NT2/D1 (cell line): ENCODE measurements around the gene MICAL2.

Experiments used
- DNase-seq: peaks from one replicate; pipeline ENCODE4 v3.0.0-alpha.2; 2011; ENCODE audit warnings: low read depth, low spot score
- H3K27me3 ChIP-seq: 2 replicates; pipeline ENCODE4 v1.6.0; 2011; ENCODE audit warnings: mild to moderate bottlenecking; ENCODE audit not compliant: insufficient read length, insufficient read depth
- H3K36me3 ChIP-seq: 2 replicates; pipeline ENCODE4 v1.6.1; 2011; ENCODE audit warnings: mild to moderate bottlenecking, low read length, mixed read lengths; ENCODE audit not compliant: insufficient read depth, insufficient read length
- H3K4me1 ChIP-seq: 2 replicates; pipeline ENCODE4 v1.5.1; 2011; ENCODE audit not compliant: insufficient read depth, insufficient read length
- H3K4me3 ChIP-seq: 2 replicates; pipeline ENCODE4 v1.5.1; 2011; ENCODE audit warnings: low read depth; ENCODE audit not compliant: insufficient read length
- H3K9ac ChIP-seq: 2 replicates; pipeline ENCODE4 v1.6.0; 2011; ENCODE audit warnings: low read depth; ENCODE audit not compliant: insufficient read length
- H3K9me3 ChIP-seq: 2 replicates; pipeline ENCODE4 v1.5.1; 2011; ENCODE audit warnings: mild to moderate bottlenecking, low read length; ENCODE audit not compliant: insufficient read depth
- SUZ12 ChIP-seq: IDR thresholded peaks from 2 replicates; pipeline ENCODE4 v1.6.1; 2011; ENCODE audit not compliant: insufficient read length, insufficient read depth; ENCODE audit errors: extremely low read depth
- YY1 ChIP-seq: IDR thresholded peaks from 2 replicates; pipeline ENCODE4 v1.6.1; 2011; ENCODE audit not compliant: insufficient read length, insufficient read depth
- ZNF274 ChIP-seq: IDR thresholded peaks from 2 replicates; pipeline ENCODE4 v1.6.1; 2011; ENCODE audit warnings: mild to moderate bottlenecking, low read depth, low read length

Gene MICAL2

DNA sequence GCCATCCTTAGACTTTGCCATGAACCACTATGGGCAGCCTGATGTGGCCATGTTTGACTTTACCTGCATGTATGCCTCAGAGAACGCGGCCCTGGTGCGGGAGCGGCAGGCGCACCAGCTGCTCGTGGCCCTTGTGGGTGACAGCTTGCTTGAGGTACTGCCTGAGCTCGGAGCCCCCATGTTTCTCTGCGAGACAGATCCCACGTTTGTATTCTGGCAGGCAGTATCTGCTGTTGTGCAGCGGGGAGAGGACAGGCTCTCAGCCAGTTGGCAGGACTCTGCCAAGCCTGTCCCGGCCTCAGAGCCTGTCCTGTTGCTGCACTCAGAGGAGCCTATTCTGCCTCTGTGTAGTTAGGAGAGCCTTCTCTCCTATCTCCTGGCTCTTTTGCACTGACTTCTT lies 109.9 kb downstream of the MICAL2 start:
- no peak for DNase-seq
- no peak overlapping the region for H3K9ac ChIP-seq
- H3K27me3 ChIP-seq: no peaks in the 10 kb centered on the region
- H3K4me3 ChIP-seq: no peak overlapping the region
- no peaks in the 10 kb centered on the region for H3K9me3 ChIP-seq
- H3K4me1 ChIP-seq: no peaks in the 10 kb centered on the region
- peaks cover 42% of the 10 kb centered on the region for H3K36me3 ChIP-seq
- TF ChIP-seq YY1: no peak
- no peak for TF ChIP-seq ZNF274
- no peak for TF ChIP-seq SUZ12

DNA sequence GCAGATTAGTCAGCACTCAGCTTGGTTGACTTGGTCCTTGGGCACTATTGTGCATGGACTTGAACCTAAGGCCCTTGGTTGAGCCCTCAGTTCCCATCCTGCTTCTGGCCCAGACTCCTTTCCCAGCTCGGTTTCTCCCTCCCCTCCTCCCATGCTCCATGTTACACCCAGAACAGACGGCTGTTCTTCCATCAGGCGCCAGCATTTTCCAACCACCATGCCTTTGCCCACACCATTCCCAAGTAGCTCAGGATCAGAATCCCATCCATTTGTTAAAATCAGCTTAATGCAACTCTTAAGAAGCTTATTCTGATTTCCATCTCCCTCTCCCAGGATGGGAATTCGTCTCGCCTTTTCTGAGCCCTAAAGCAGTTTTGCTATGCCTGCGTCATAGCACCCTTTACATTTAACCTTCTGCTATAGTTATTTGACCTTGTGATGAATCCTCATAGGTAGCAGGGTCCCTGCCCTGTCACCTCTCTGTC lies 110.7 kb downstream of the MICAL2 start:
- Histone ChIP-seq H3K36me3 (peaks cover 40% of the 10 kb centered on the region), H3K4me3 (no peak overlapping the region), H3K9ac (no peak overlapping the region), H3K9me3 (no peaks in the 10 kb centered on the region), H3K27me3 (no peaks in the 10 kb centered on the region), H3K4me1 (no peaks in the 10 kb centered on the region)
- TF ChIP-seq YY1 (no peak), ZNF274 (no peak), SUZ12 (no peak)
- no peak for DNase-seq

DNA sequence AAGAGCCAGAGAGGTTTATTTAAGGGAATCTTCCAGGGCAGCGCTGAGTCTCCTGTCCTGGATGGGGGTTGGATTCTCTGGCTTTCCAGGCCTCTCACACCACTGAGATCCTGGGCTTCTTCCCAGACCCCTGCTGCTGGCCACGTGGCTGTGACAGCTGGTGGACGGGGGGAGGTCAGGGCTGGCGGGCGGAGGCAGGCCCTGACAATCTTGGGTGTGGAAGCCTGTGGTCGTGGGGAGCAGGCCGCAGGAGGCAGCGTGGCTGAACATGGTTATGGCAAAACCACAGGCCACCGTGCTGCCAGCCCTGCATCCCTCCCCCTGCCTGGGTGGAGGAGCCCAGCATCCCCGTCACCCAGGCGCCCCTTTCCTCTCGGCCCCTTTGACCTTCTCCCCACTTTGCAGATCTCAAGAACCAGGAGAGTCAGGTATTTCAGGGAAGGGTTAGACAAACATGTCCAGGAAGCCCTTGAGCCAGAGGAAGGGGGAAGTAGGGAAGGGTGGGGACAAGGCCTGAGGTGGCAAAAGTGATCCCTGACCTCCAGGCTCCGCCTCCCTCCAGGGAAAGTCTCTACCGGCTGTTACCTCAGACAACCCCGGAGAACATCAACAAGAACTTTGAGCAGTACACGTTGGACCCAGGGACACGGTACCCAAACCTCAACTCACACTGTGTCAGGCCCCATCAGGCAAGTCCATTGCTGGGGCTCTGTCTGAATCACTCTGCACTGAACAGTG lies 111.8 kb downstream of the MICAL2 start:
- H3K36me3 ChIP-seq: peaks cover 38% of the 10 kb centered on the region
- no peak overlapping the region for H3K4me3 ChIP-seq
- TF ChIP-seq ZNF274 (no peak), YY1 (no peak), SUZ12 (no peak)
- no peak for DNase-seq
- no peaks in the 10 kb centered on the region for H3K4me1 ChIP-seq
- no peaks in the 10 kb centered on the region for H3K27me3 ChIP-seq
- no peaks in the 10 kb centered on the region for H3K9me3 ChIP-seq
- no peak overlapping the region for H3K9ac ChIP-seq

DNA sequence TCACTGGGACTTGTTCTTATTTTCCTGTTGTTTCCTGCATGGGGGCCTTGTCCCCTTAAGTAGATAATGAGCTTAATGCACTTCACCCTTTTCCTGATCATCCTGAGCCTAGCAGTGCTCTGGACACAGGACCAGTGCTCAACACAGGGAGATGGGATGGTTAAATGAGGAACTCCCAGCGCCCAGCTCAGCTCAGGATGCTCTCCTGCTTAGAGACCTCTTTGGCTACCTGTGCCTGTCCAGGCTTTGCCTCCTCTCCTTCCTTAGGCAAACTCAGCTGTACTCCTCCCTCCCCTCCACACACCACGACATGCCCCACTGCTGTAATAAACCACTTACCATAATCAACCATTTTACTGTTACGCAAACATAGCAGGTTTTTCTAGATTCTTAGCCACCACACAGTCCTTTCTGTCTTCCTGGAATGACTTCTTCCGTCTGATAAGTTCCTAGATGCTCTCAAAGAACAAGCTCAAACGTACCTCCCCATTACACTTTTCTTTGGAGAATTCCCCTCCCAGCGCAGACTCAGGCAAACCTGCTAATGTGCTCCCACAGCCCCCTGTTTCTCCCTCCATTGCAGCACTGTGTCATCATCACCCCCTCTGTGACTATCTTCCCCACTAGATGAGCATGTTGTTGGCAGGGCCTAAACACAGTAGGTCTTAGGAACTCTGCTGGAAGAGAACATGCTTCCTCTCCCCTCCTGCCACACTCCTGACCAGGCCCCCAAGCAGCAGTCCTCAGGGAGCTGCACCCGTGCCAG lies 113.6 kb downstream of the MICAL2 start:
- no peaks in the 10 kb centered on the region for H3K4me1 ChIP-seq
- H3K27me3 ChIP-seq: no peaks in the 10 kb centered on the region
- TF ChIP-seq ZNF274 (no peak), YY1 (no peak), SUZ12 (no peak)
- DNase-seq: no peak
- no peak overlapping the region for H3K4me3 ChIP-seq
- no peaks in the 10 kb centered on the region for H3K9me3 ChIP-seq
- H3K9ac ChIP-seq: no peak overlapping the region
- H3K36me3 ChIP-seq: peaks cover 46% of the 10 kb centered on the region

DNA sequence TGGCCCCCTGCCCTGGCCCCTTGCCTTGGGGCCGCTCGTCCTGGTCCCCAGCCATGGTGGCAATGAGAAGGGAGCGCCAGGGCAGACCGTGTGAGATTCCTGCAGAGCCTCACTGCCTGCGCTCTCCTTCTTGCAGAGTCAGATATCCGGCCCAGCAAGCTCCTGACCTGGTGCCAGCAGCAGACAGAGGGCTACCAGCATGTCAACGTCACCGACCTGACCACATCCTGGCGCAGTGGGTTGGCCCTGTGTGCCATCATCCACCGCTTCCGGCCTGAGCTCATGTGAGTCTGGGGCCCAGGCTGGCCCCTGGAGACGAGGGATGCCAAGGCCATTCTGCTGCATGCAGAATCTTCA lies 114.1 kb downstream of the MICAL2 start:
- DNase-seq: no peak
- Histone ChIP-seq H3K4me3 (no peak overlapping the region), H3K9ac (no peak overlapping the region), H3K36me3 (peaks cover 51% of the 10 kb centered on the region), H3K4me1 (no peaks in the 10 kb centered on the region), H3K27me3 (no peaks in the 10 kb centered on the region), H3K9me3 (no peaks in the 10 kb centered on the region)
- no peak for TF ChIP-seq SUZ12
- no peak for TF ChIP-seq ZNF274
- no peak for TF ChIP-seq YY1

DNA sequence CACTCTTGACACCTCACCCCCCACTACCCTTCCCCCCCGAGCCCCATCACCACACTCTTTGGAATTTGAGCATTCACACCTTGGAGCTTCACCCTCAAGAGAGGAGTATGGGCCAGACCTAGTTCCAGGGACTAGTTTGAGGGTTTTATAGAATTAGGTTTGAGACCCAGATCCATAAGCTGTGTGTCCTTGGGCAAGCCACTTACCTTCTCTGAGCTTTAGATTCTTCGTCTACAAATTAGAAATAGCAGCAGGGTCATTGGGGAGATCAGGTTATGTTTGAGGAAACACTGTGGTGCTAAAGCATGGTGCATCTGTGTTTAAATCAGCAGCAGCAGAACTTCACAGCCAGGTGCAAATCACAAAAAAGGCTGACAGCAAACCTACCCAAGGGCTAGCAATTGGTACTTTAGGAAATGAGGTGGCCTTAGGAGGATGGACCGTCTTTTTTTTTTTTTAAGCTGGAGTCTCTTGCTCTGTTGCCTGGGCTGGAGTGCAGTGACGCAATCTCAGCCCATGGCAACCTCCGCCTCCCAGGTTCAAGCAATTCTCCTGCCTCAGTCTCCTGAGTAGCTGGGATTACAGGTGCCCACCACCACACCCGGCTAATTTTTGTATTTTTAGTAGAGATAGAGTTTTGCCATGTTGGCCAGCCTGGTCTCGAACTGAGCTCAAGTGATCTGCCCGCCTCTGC lies 114.8 kb downstream of the MICAL2 start:
- no peak for TF ChIP-seq YY1
- no peak for TF ChIP-seq SUZ12
- no peak for TF ChIP-seq ZNF274
- DNase-seq: no peak
- H3K9ac ChIP-seq: no peak overlapping the region
- no peaks in the 10 kb centered on the region for H3K4me1 ChIP-seq
- peaks cover 53% of the 10 kb centered on the region for H3K36me3 ChIP-seq
- no peaks in the 10 kb centered on the region for H3K9me3 ChIP-seq
- no peak overlapping the region for H3K4me3 ChIP-seq
- no peaks in the 10 kb centered on the region for H3K27me3 ChIP-seq

DNA sequence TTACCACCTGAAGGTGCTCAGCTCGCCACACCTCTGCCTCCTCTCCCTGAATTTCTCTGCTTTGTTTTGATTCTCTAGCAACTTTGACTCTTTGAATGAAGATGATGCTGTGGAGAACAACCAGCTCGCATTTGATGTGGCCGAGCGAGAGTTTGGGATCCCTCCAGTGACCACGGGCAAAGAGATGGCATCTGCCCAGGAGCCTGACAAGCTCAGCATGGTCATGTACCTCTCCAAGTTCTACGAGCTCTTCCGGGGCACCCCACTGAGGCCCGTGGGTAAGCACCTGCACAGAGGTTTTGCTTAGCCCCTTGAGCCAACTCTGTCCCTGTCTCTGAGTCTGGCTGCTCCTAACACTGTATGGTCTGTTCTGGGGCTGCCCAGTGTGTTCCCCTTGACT lies 115.7 kb downstream of the MICAL2 start:
- H3K36me3 ChIP-seq: peaks cover 54% of the 10 kb centered on the region

More for the DNA sequence above, 115.7 kb downstream of the MICAL2 start:
- TF ChIP-seq ZNF274: no peak
- TF ChIP-seq SUZ12: no peak
- TF ChIP-seq YY1: no peak
- H3K4me1 ChIP-seq: no peaks in the 10 kb centered on the region
- no peak overlapping the region for H3K4me3 ChIP-seq
- DNase-seq: no peak
- no peaks in the 10 kb centered on the region for H3K9me3 ChIP-seq
- no peaks in the 10 kb centered on the region for H3K27me3 ChIP-seq
- no peak overlapping the region for H3K9ac ChIP-seq
